ENCODE results near the gene LOXL1.

DNA sequence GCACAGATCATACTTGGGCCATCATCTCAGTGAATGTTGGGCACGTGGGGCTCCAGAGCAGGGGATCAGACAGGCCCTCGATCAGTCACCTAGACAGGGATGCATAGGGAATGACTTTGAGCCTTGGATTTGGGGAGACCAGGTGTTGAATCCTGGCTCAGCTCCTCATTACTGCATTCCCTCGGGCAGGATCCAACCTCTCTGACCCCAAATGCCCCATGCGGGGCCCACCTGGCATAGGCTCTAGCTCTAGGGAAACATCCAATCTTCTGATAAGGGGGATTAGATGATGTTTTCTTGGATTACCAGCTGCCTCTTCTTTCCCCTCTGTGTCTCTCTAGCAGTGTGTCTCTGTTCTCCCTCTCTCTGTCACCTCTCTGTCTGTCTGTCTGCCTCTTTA is 22.7 kb downstream of the LOXL1 start:
- TF ChIP-seq, protein P1, sequence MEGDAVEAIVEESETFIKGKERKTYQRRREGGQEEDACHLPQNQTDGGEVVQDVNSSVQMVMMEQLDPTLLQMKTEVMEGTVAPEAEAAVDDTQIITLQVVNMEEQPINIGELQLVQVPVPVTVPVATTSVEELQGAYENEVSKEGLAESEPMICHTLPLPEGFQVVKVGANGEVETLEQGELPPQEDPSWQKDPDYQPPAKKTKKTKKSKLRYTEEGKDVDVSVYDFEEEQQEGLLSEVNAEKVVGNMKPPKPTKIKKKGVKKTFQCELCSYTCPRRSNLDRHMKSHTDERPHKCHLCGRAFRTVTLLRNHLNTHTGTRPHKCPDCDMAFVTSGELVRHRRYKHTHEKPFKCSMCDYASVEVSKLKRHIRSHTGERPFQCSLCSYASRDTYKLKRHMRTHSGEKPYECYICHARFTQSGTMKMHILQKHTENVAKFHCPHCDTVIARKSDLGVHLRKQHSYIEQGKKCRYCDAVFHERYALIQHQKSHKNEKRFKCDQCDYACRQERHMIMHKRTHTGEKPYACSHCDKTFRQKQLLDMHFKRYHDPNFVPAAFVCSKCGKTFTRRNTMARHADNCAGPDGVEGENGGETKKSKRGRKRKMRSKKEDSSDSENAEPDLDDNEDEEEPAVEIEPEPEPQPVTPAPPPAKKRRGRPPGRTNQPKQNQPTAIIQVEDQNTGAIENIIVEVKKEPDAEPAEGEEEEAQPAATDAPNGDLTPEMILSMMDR (IDR thresholded peaks at IDR 0.05) = no peak
- no peak for TF ChIP-seq POLR2A (IDR thresholded peaks at IDR 0.05)

Measured in heart left ventricle (tissue), 13 donors.